ENCODE data around the gene MBNL2. TPM values are rescaled to one million over a fixed set of nuclear protein-coding genes. Genes with fewer than 3 reads are reported as not detected.
A peak's percentile ranks its signal among the peaks of the same experiment; 100 is the strongest.

Gene MBNL2
- total RNA-seq (2014; rRNA removed; shearing (Covaris generic)): 32.9 and 33.4 TPM in 2 replicates

- peak; percentile 89 to 91 for DNase-seq
- no peaks in the 10 kb centered on the region for H3K9me3 ChIP-seq (replicated peaks)
Observed at GRCh38 chr13:97221989-97222700, at the start of gene MBNL2. TSS of gene MBNL2 (plus strand) at chr13:97222333. CDS start at chr13:97276236, 53,903 bp downstream.

GRCh38 chr13:97174638-97175037, 47.5 kb upstream of the MBNL2 start:
- Histone ChIP-seq H3K4me1 (peaks cover 10% of the 10 kb centered on the region; the same call in 1 of the 2 replicates), H3K27me3 (no peaks in the 10 kb centered on the region), H3K36me3 (no peaks in the 10 kb centered on the region), H3K27ac (no peak overlapping the region), H3K9me3 (replicated peaks) (no peaks in the 10 kb centered on the region), H3K4me3 (no peak overlapping the region)
- DNase-seq: peak in 1 of 2 experiments; percentile 10

More at GRCh38 chr13:97221989-97222700, at the start of gene MBNL2:
- Histone ChIP-seq H3K27ac (peak within 1 kb of the TSS; percentile 85), H3K4me1 (peaks cover 18% of the 10 kb centered on the region), H3K27me3 (no peaks in the 10 kb centered on the region), H3K4me3 (peak within 1 kb of the TSS; percentile 67), H3K36me3 (no peaks in the 10 kb centered on the region; the same call in 1 of the 2 replicates)

GRCh38 chr13:97175041-97175440, 47.1 kb upstream of the MBNL2 start:
- H3K9me3 ChIP-seq (replicated peaks): no peaks in the 10 kb centered on the region

GRCh38 chr13:97179501-97179900, 42.6 kb upstream of the MBNL2 start:
- no peaks in the 10 kb centered on the region for H3K27me3 ChIP-seq
- H3K9me3 ChIP-seq (replicated peaks): no peaks in the 10 kb centered on the region
- no peaks in the 10 kb centered on the region for H3K4me1 ChIP-seq
- H3K36me3 ChIP-seq: no peaks in the 10 kb centered on the region
- no peak overlapping the region for H3K4me3 ChIP-seq
- DNase-seq: no peak
- no peak overlapping the region for H3K27ac ChIP-seq

More at GRCh38 chr13:97175041-97175440, 47.1 kb upstream of the MBNL2 start:
- no peak overlapping the region for H3K27ac ChIP-seq
- DNase-seq: no peak
- H3K4me1 ChIP-seq: peaks cover 10% of the 10 kb centered on the region; the same call in 1 of the 2 replicates
- no peaks in the 10 kb centered on the region for H3K27me3 ChIP-seq
- H3K4me3 ChIP-seq: no peak overlapping the region
- H3K36me3 ChIP-seq: no peaks in the 10 kb centered on the region

- Histone ChIP-seq H3K4me3 (no peak overlapping the region), H3K9me3 (replicated peaks) (no peaks in the 10 kb centered on the region), H3K27ac (no peak overlapping the region), H3K36me3 (no peaks in the 10 kb centered on the region), H3K27me3 (no peaks in the 10 kb centered on the region), H3K4me1 (no peaks in the 10 kb centered on the region)
- DNase-seq: no peak
Observed at GRCh38 chr13:97182111-97182890, 39.8 kb upstream of the MBNL2 start.

- Histone ChIP-seq H3K27ac (no peak overlapping the region), H3K4me3 (no peak overlapping the region), H3K27me3 (no peaks in the 10 kb centered on the region), H3K9me3 (replicated peaks) (no peaks in the 10 kb centered on the region), H3K36me3 (no peaks in the 10 kb centered on the region), H3K4me1 (peaks cover 7% of the 10 kb centered on the region)
- no peak for DNase-seq
Observed at GRCh38 chr13:97185291-97185690, 36.8 kb upstream of the MBNL2 start.

- Histone ChIP-seq H3K4me3 (no peak overlapping the region), H3K4me1 (peaks cover 10% of the 10 kb centered on the region)
Observed at GRCh38 chr13:97185751-97186150, 36.4 kb upstream of the MBNL2 start.

GRCh38 chr13:97188207-97188606, 33.9 kb upstream of the MBNL2 start:
- DNase-seq: no peak
- no peaks in the 10 kb centered on the region for H3K27me3 ChIP-seq
- no peaks in the 10 kb centered on the region for H3K36me3 ChIP-seq
- peaks cover 26% of the 10 kb centered on the region for H3K4me1 ChIP-seq
- H3K4me3 ChIP-seq: no peak overlapping the region
- H3K9me3 ChIP-seq (replicated peaks): no peaks in the 10 kb centered on the region
- no peak overlapping the region for H3K27ac ChIP-seq

More at GRCh38 chr13:97185751-97186150, 36.4 kb upstream of the MBNL2 start:
- no peaks in the 10 kb centered on the region for H3K36me3 ChIP-seq
- H3K9me3 ChIP-seq (replicated peaks): no peaks in the 10 kb centered on the region
- DNase-seq: no peak
- H3K27ac ChIP-seq: no peak overlapping the region
- H3K27me3 ChIP-seq: no peaks in the 10 kb centered on the region

GRCh38 chr13:97189928-97190327, 32.2 kb upstream of the MBNL2 start:
- H3K4me1 ChIP-seq: peaks cover 38% of the 10 kb centered on the region
- no peak overlapping the region for H3K4me3 ChIP-seq
- H3K36me3 ChIP-seq: no peaks in the 10 kb centered on the region
- no peaks in the 10 kb centered on the region for H3K9me3 ChIP-seq (replicated peaks)
- no peak for DNase-seq
- no peak overlapping the region for H3K27ac ChIP-seq
- H3K27me3 ChIP-seq: no peaks in the 10 kb centered on the region

- peak; percentile 81 to 86 for DNase-seq
Observed at GRCh38 chr13:97191142-97191541, 31.0 kb upstream of the MBNL2 start.

GRCh38 chr13:97191615-97192014, 30.5 kb upstream of the MBNL2 start:
- Histone ChIP-seq H3K9me3 (replicated peaks) (no peaks in the 10 kb centered on the region), H3K4me3 (peak overlapping the region; percentile 50), H3K27me3 (no peaks in the 10 kb centered on the region), H3K4me1 (peaks cover 41% of the 10 kb centered on the region), H3K27ac (peak overlapping the region; percentile 94), H3K36me3 (no peaks in the 10 kb centered on the region)
- peak; percentile 90 to 94 for DNase-seq

More at GRCh38 chr13:97191142-97191541, 31.0 kb upstream of the MBNL2 start:
- Histone ChIP-seq H3K36me3 (no peaks in the 10 kb centered on the region), H3K4me3 (peak overlapping the region; percentile 50), H3K27me3 (no peaks in the 10 kb centered on the region), H3K27ac (peak overlapping the region; percentile 94), H3K4me1 (peaks cover 41% of the 10 kb centered on the region), H3K9me3 (replicated peaks) (no peaks in the 10 kb centered on the region)

- no peak for DNase-seq
- Histone ChIP-seq H3K27me3 (no peaks in the 10 kb centered on the region), H3K27ac (peak overlapping the region; percentile 94), H3K9me3 (replicated peaks) (no peaks in the 10 kb centered on the region), H3K4me3 (no peak overlapping the region), H3K4me1 (peaks cover 41% of the 10 kb centered on the region), H3K36me3 (no peaks in the 10 kb centered on the region)
Observed at GRCh38 chr13:97192166-97192565, 30.0 kb upstream of the MBNL2 start.

GRCh38 chr13:97193577-97193976, 28.6 kb upstream of the MBNL2 start:
- Histone ChIP-seq H3K27ac (no peak overlapping the region; the same call in 1 of the 2 replicates), H3K36me3 (no peaks in the 10 kb centered on the region), H3K27me3 (no peaks in the 10 kb centered on the region), H3K9me3 (replicated peaks) (no peaks in the 10 kb centered on the region), H3K4me3 (no peak overlapping the region), H3K4me1 (peaks cover 41% of the 10 kb centered on the region)
- DNase-seq: no peak

- Histone ChIP-seq H3K9me3 (replicated peaks) (no peaks in the 10 kb centered on the region), H3K36me3 (no peaks in the 10 kb centered on the region), H3K27ac (peak overlapping the region; percentile 61), H3K4me3 (no peak overlapping the region), H3K27me3 (no peaks in the 10 kb centered on the region), H3K4me1 (peaks cover 41% of the 10 kb centered on the region)
- peak; percentile 64 to 65 for DNase-seq
Observed at GRCh38 chr13:97194479-97194878, 27.7 kb upstream of the MBNL2 start.

- H3K27ac ChIP-seq: no peak overlapping the region
- H3K36me3 ChIP-seq: no peaks in the 10 kb centered on the region
- H3K4me1 ChIP-seq: peaks cover 29% of the 10 kb centered on the region
- H3K4me3 ChIP-seq: no peak overlapping the region
- no peak for DNase-seq
- no peaks in the 10 kb centered on the region for H3K27me3 ChIP-seq
- no peaks in the 10 kb centered on the region for H3K9me3 ChIP-seq (replicated peaks)
Observed at GRCh38 chr13:97196340-97196739, 25.8 kb upstream of the MBNL2 start.

All from SJCRH30 (cell line).